CD4-positive, alpha-beta T cell (primary cell): ENCODE measurements around the gene DNAJC5G. TPM values are rescaled to one million over a fixed set of nuclear protein-coding genes. Genes with fewer than 3 reads are reported as not detected.

Source experiments
- ATAC-seq: fragments of 200-7000 bp; cut with Tn5 transposase; one replicate; pipeline ENCODE4 v1.10.0; 2022; ENCODE audit warnings: mild to moderate bottlenecking; ENCODE audit not compliant: poor library complexity
- CTCF ChIA-PET: fragments of 350-600 bp; sonication (Branson Sonifier 250); formaldehyde crosslinking; loops from one replicate; lab custom pipeline; 2021; ENCODE audit warnings: antibody characterized with exemption, inconsistent platforms; lab: Charles Lee
- POLR2A ChIA-PET: fragments of 350-600 bp; sonication (Branson Sonifier 250); formaldehyde crosslinking; loops from one replicate; lab custom pipeline; 2021; ENCODE audit warnings: antibody characterized with exemption, inconsistent platforms; lab: Charles Lee
- DNase-seq, 14 experiments: peaks; one replicate each; pipeline ENCODE4 v3.0.0-alpha.2; 2013 to 2020; ENCODE audit warnings: mixed read lengths in 2 of 14
- H3K27ac ChIP-seq, 2 donors: one replicate each; pipeline versions ENCODE4 v1.5.1 to v1.7.0; 2013; ENCODE audit warnings: low read length in 2 of 2, low read depth in 1 of 2, mild to moderate bottlenecking in 1 of 2
- H3K27me3 ChIP-seq, 2 experiments: 1 replicate in 1 of 2; 2 replicates in 1 of 2; pipeline versions ENCODE4 v1.6.1 to v1.7.0; 2013; ENCODE audit warnings: low read length in 2 of 2, control low read depth in 1 of 2, mild to moderate bottlenecking in 1 of 2, moderate library complexity in 1 of 2; ENCODE audit not compliant: insufficient read depth in 2 of 2, control insufficient read depth in 1 of 2
- H3K36me3 ChIP-seq: one replicate; pipeline ENCODE4 v1.6.1; 2013; ENCODE audit warnings: low read length, control low read depth; ENCODE audit not compliant: insufficient read depth
- H3K4me1 ChIP-seq: one replicate; pipeline ENCODE4 v1.6.1; 2013; ENCODE audit warnings: low read length, control low read depth; ENCODE audit not compliant: insufficient read depth
- H3K4me3 ChIP-seq: one replicate; pipeline ENCODE4 v1.5.1; 2013; ENCODE audit warnings: mild to moderate bottlenecking, low read length, moderate library complexity
- H3K9me3 ChIP-seq, 2 experiments: 1 replicate in 1 of 2; 2 replicates in 1 of 2; pipeline versions ENCODE4 v1.6.1 to v1.7.0; 2013; ENCODE audit warnings: low read length in 2 of 2, mild to moderate bottlenecking in 2 of 2, control low read depth in 1 of 2, moderate library complexity in 1 of 2; ENCODE audit not compliant: control insufficient read depth in 1 of 2, insufficient read depth in 1 of 2
- H3K27ac Mint-ChIP-seq: one replicate; pipeline ENCODE4 v1.8.0; 2020; ENCODE audit warnings: mixed read lengths
- H3K27me3 Mint-ChIP-seq: one replicate; pipeline ENCODE4 v1.8.0; 2021; ENCODE audit warnings: mixed read lengths
- H3K36me3 Mint-ChIP-seq: one replicate; pipeline ENCODE4 v1.8.0; 2021; ENCODE audit warnings: low read depth, mixed read lengths
- H3K4me1 Mint-ChIP-seq: one replicate; pipeline ENCODE4 v1.8.0; 2021; ENCODE audit warnings: low read depth, mixed read lengths
- H3K4me3 Mint-ChIP-seq: one replicate; pipeline ENCODE4 v1.8.0; 2020; ENCODE audit warnings: mild to moderate bottlenecking, mixed read lengths
- H3K9me3 Mint-ChIP-seq: one replicate; pipeline ENCODE4 v1.8.0; 2020; ENCODE audit warnings: mixed read lengths
- CTCF ChIP-seq: fragments of 200-600 bp; IDR thresholded peaks from one replicate; pipeline ENCODE4 v1.8.0; 2022; ENCODE audit warnings: antibody characterized with exemption, mild to moderate bottlenecking
- intact Hi-C, 2 experiments: fragments of 100-400 bp; cut with DNase I in 1 of 2; cut with micrococcal nuclease in 1 of 2; formaldehyde crosslinking; loops; one replicate each; pipeline versions ENCODE4 v1.15.1 to v1.9.0; 2023 to 2025; cut with DNase I, micrococcal nuclease
- total RNA-seq, 174 experiments: library from RNA in 2 of 174; stranded (reverse) in 2 of 174; gene quantifications; one replicate each; pipeline ENCODE4 v1.2.3 and lab custom pipeline; 2021 to 2026

Gene DNAJC5G
- total RNA-seq, 2 experiments from 2014 or later = not detected

DNA sequence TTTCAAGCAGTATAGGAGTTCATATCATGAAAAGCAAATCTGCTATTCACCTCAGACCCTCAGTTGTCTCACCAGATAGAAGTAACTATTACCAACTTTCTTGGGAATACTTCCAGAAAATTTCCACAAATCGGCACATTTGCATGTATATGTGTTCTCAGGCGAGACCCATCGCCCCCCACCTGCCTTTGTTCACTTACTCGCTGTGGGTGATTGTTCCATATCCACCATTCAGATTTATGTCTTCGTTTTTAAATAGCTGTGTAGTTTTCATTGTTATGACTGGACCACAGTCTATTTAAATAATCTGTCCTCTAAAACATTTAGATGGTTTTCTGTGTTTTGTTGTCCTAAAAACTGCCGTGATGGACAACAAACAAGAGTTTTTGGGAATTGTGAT lies 10.2 kb downstream of the DNAJC5G start:
- no peak for DNase-seq
- Mint-ChIP-seq H3K27me3 (peaks cover 31% of the 10 kb centered on the region), H3K27ac (no peak overlapping the region), H3K4me1 (no peaks in the 10 kb centered on the region), H3K36me3 (no peaks in the 10 kb centered on the region), H3K9me3 (no peaks in the 10 kb centered on the region), H3K4me3 (no peak overlapping the region)
- H3K27ac ChIP-seq = no peak overlapping the region
- no peak overlapping the region for H3K4me3 ChIP-seq
- no peaks in the 10 kb centered on the region for H3K9me3 ChIP-seq
- H3K4me1 ChIP-seq = no peaks in the 10 kb centered on the region
- CTCF ChIA-PET = no interaction called here
- no peak for TF ChIP-seq CTCF
- H3K27me3 ChIP-seq = peaks cover 0 to 6% of the 10 kb centered on the region in 2 experiments
- intact Hi-C loops = loop anchor here in 1 of 2 experiments (10.0 kb wide), 1 partner anchor 441 kb away; the partner anchor contains the start of gene DPYSL5
- POLR2A ChIA-PET = no interaction called here
- no peak for ATAC-seq
- no peaks in the 10 kb centered on the region for H3K36me3 ChIP-seq

DNA sequence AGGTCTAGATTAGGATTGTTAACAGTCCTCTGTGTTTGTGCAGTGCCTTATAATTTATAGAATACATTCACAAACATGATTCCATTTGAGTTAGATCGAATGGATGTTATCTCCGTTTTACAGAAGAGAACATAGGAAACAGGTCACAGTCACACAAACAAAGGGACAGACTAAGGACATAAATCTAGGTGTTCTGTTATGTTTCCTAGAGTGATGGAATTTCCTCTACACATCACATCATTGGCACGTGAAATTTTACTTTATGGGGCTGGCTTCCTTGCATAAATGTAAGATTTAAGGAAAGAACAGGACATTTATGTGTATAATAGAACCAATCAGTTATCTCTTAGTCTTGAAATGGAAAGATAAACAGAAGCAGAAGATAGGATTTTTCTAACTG lies 13.4 kb downstream of the DNAJC5G start:
- H3K9me3 ChIP-seq = no peaks in the 10 kb centered on the region
- ChIA-PET CTCF (interaction anchor here (1.4 to 1.5 kb wide), 2 partner anchors 9 to 15 kb away, joined by 4 to 5 read pairs; no protein-coding TSS in a partner anchor), POLR2A (no interaction called here)
- H3K36me3 ChIP-seq = no peaks in the 10 kb centered on the region
- ATAC-seq (no peak), DNase-seq (no peak)
- no peak overlapping the region for H3K4me3 ChIP-seq
- no peak overlapping the region for H3K27ac ChIP-seq
- TF ChIP-seq CTCF = no peak
- no peak overlapping the region for H3K4me3 Mint-ChIP-seq
- H3K4me1 Mint-ChIP-seq = no peaks in the 10 kb centered on the region
- no peaks in the 10 kb centered on the region for H3K36me3 Mint-ChIP-seq
- H3K9me3 Mint-ChIP-seq = no peaks in the 10 kb centered on the region
- H3K4me1 ChIP-seq = no peaks in the 10 kb centered on the region
- H3K27ac Mint-ChIP-seq = no peak overlapping the region
- H3K27me3 ChIP-seq = peaks cover 6% of the 10 kb centered on the region in 2 experiments
- intact Hi-C loops = loop anchor here in 1 of 2 experiments (10.0 kb wide), 1 partner anchor 444 kb away; the partner anchor contains the start of gene DPYSL5
- H3K27me3 Mint-ChIP-seq = peaks cover 20% of the 10 kb centered on the region

DNA sequence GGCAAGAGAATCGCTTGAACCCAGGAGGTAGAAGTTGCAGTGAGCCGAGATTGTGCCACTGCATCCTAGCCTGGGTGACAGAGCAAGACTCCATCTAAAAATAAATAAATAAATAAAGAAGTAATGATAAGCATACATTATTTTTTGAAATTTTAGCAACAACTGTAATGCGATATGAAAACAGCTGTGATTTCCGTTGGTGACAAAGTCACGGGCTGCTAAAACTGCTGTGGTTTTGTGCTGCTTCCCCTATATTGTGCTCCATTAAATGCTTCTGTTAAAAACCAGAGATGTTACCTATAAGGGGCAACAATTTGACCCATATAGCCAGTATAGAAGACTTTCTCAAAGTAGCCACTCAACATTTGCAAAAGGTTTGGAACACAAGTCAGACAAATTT lies 15.3 kb downstream of the DNAJC5G start:
- Mint-ChIP-seq H3K4me3 (no peak overlapping the region), H3K36me3 (no peaks in the 10 kb centered on the region), H3K9me3 (no peaks in the 10 kb centered on the region), H3K27ac (no peak overlapping the region), H3K4me1 (no peaks in the 10 kb centered on the region), H3K27me3 (peaks cover 20% of the 10 kb centered on the region)
- Histone ChIP-seq H3K9me3 (no peaks in the 10 kb centered on the region), H3K36me3 (no peaks in the 10 kb centered on the region), H3K4me1 (no peaks in the 10 kb centered on the region), H3K27me3 (peaks cover 6% of the 10 kb centered on the region in 2 experiments), H3K4me3 (no peak overlapping the region), H3K27ac (no peak overlapping the region)
- intact Hi-C loops = no loop called here
- CTCF ChIA-PET = interaction anchor here (1.0 to 1.7 kb wide), 3 partner anchors 11 to 25 kb away, joined by 3 to 4 read pairs (median 4); no protein-coding TSS in a partner anchor
- DNase-seq (no peak), ATAC-seq (no peak)
- POLR2A ChIA-PET = no interaction called here
- no peak for TF ChIP-seq CTCF
